WTC11 (cell line): ENCODE data around the gene CTDP1. TPM values are rescaled to one million over a fixed set of nuclear protein-coding genes. Genes with fewer than 3 reads are reported as not detected.

Experiments used
- ATAC-seq: fragments of 200-7000 bp; cut with Tn5 transposase; 2 replicates; pipeline ENCODE4 v1.10.0; 2021; ENCODE audit warnings: mild to moderate bottlenecking, moderate library complexity
- CTCF ChIA-PET: fragments of 300-600 bp; sonication (Branson Sonifier 250); formaldehyde crosslinking; loops from one replicate; lab custom pipeline; 2021; ENCODE audit warnings: antibody characterized with exemption; lab: Charles Lee
- POLR2A ChIA-PET: fragments of 350-600 bp; sonication (Branson Sonifier 250); formaldehyde crosslinking; loops from one replicate; lab custom pipeline; 2021; ENCODE audit warnings: antibody characterized with exemption; lab: Charles Lee
- DNase-seq: peaks from one replicate; pipeline ENCODE4 v3.0.0; 2021; ENCODE audit warnings: low spot score
- H3K27ac Mint-ChIP-seq: 2 replicates; pipeline ENCODE4 v1.8.0; 2021; ENCODE audit warnings: mixed read lengths
- H3K27me3 Mint-ChIP-seq: 2 replicates; pipeline ENCODE4 v1.8.0; 2021; ENCODE audit warnings: low read depth, mild to moderate bottlenecking, moderate library complexity, mixed read lengths
- H3K36me3 Mint-ChIP-seq: 2 replicates; pipeline ENCODE4 v1.8.0; 2021; ENCODE audit warnings: mixed read lengths
- H3K4me1 Mint-ChIP-seq: 2 replicates; pipeline ENCODE4 v1.8.0; 2022; ENCODE audit warnings: mixed read lengths
- H3K4me3 Mint-ChIP-seq: 2 replicates; pipeline ENCODE4 v1.8.0; 2021; ENCODE audit warnings: mild to moderate bottlenecking, moderate library complexity, mixed read lengths
- H3K9me3 Mint-ChIP-seq: 2 replicates; pipeline ENCODE4 v1.8.0; 2021; ENCODE audit warnings: mixed read lengths
- AR ChIP-seq: fragments of 250-450 bp; sonication (Bioruptor Pico); IDR thresholded peaks from 2 replicates; pipeline ENCODE4 v1.9.0; 2021; ENCODE audit warnings: mild to moderate bottlenecking
- ARID4B ChIP-seq: sonication (generic); formaldehyde crosslinking; IDR thresholded peaks from 2 replicates; pipeline ENCODE4 v1.8.0; 2023; ENCODE audit warnings: missing genetic modification reagents, mild to moderate bottlenecking, borderline replicate concordance
- ATF1 ChIP-seq: sonication (generic); formaldehyde crosslinking; IDR thresholded peaks from 2 replicates; pipeline ENCODE4 v1.8.1; 2023; ENCODE audit warnings: mild to moderate bottlenecking, moderate library complexity, missing genetic modification reagents
- ATF3 ChIP-seq: sonication (generic); formaldehyde crosslinking; conservative IDR thresholded peaks from 2 replicates; pipeline ENCODE4 v1.8.1; 2022; ENCODE audit warnings: mild to moderate bottlenecking, missing genetic modification reagents
- IRF1 ChIP-seq: sonication (generic); formaldehyde crosslinking; IDR thresholded peaks from 2 replicates; pipeline ENCODE4 v1.8.0; 2023; ENCODE audit warnings: missing genetic modification reagents
- MLX ChIP-seq: sonication (generic); formaldehyde crosslinking; IDR thresholded peaks from 2 replicates; pipeline ENCODE4 v1.8.1; 2023; ENCODE audit warnings: mild to moderate bottlenecking, missing genetic modification reagents, moderate library complexity
- MXD4 ChIP-seq: fragments of 250-450 bp; sonication (Bioruptor Pico); IDR thresholded peaks from 2 replicates; pipeline ENCODE4 v1.8.0; 2021; ENCODE audit warnings: mild to moderate bottlenecking, moderate library complexity, borderline replicate concordance
- NR1H2 ChIP-seq: sonication (generic); formaldehyde crosslinking; IDR thresholded peaks from 2 replicates; pipeline ENCODE4 v1.9.0; 2021; ENCODE audit warnings: mild to moderate bottlenecking, moderate library complexity, missing genetic modification reagents
- NR3C1 ChIP-seq: sonication (generic); formaldehyde crosslinking; conservative IDR thresholded peaks from 2 replicates; pipeline ENCODE4 v1.8.1; 2023; ENCODE audit warnings: low read depth, mild to moderate bottlenecking, missing genetic modification reagents
- PREB ChIP-seq: sonication (generic); formaldehyde crosslinking; IDR thresholded peaks from 2 replicates; pipeline ENCODE4 v1.8.1; 2022; ENCODE audit warnings: mild to moderate bottlenecking, missing genetic modification reagents, moderate library complexity, borderline replicate concordance
- TEAD1 ChIP-seq: sonication (generic); formaldehyde crosslinking; IDR thresholded peaks from 2 replicates; pipeline ENCODE4 v1.8.0; 2022; ENCODE audit warnings: mild to moderate bottlenecking, missing genetic modification reagents
- USF1 ChIP-seq: sonication (generic); formaldehyde crosslinking; IDR thresholded peaks from 2 replicates; pipeline ENCODE4 v1.8.0; 2022; ENCODE audit warnings: mild to moderate bottlenecking, missing genetic modification reagents
- ZMAT4 ChIP-seq: fragments of 250-450 bp; sonication (Bioruptor Pico); IDR thresholded peaks from 2 replicates; pipeline ENCODE4 v1.9.0; 2021; ENCODE audit warnings: mild to moderate bottlenecking
- ZNF219 ChIP-seq: sonication (generic); formaldehyde crosslinking; IDR thresholded peaks from 2 replicates; pipeline ENCODE4 v1.8.0; 2023; ENCODE audit warnings: missing genetic modification reagents, mild to moderate bottlenecking, borderline replicate concordance
- ZNF263 ChIP-seq: sonication (generic); formaldehyde crosslinking; IDR thresholded peaks from 2 replicates; pipeline ENCODE4 v1.8.1; 2022; ENCODE audit warnings: low read depth, mild to moderate bottlenecking, moderate library complexity, missing genetic modification reagents
- ZNF396 ChIP-seq: fragments of 250-450 bp; sonication (Bioruptor Pico); IDR thresholded peaks from 2 replicates; pipeline ENCODE4 v1.8.0; 2021; ENCODE audit warnings: mild to moderate bottlenecking, moderate library complexity, borderline replicate concordance
- ZNF416 ChIP-seq: fragments of 250-450 bp; sonication (Bioruptor Pico); IDR thresholded peaks from 2 replicates; pipeline ENCODE4 v1.9.0; 2021; ENCODE audit warnings: mild to moderate bottlenecking, inconsistent platforms
- total RNA-seq: library from RNA; stranded (reverse); gene quantifications from 3 replicates; pipeline ENCODE4 v1.2.3, GENCODE V29; 2021

CTDP1 gene
- total RNA-seq, 1 experiment from 2014 or later, result 39.7 TPM

- H3K36me3 Mint-ChIP-seq, result peaks cover 29% of the 10 kb centered on the region
- no peak for TF ChIP-seq ZNF219 (CRISPR knock-in tag)
- TF ChIP-seq ARID4B, result no peak
- TF ChIP-seq NR3C1, result no peak
- no peak for TF ChIP-seq ZNF263 (CRISPR knock-in tag)
- TF ChIP-seq AR, result no peak
- no peak for TF ChIP-seq ZMAT4 (CRISPR knock-in tag)
- no peak for TF ChIP-seq ATF1
- no peak for TF ChIP-seq ZNF416 (CRISPR knock-in tag)
- TF ChIP-seq, all 79 proteins: peak for 0
- peak overlapping the region; percentile 63; the same call in 1 of the 2 replicates for H3K27ac Mint-ChIP-seq
- H3K4me3 Mint-ChIP-seq, result no peak overlapping the region
- CTCF ChIA-PET, result no interaction called here
- no peaks in the 10 kb centered on the region for H3K9me3 Mint-ChIP-seq
- no peaks in the 10 kb centered on the region for H3K27me3 Mint-ChIP-seq
- ATAC-seq, result no peak
- DNase-seq, result no peak
- POLR2A ChIA-PET, result no interaction called here
- H3K4me1 Mint-ChIP-seq, result no peaks in the 10 kb centered on the region
Observed at GRCh38 chr18:79741362-79741700, 61.7 kb downstream of the CTDP1 start.

- Mint-ChIP-seq H3K9me3 (no peaks in the 10 kb centered on the region), H3K36me3 (peaks cover 27% of the 10 kb centered on the region), H3K27ac (peak overlapping the region; percentile 41; the same call in 1 of the 2 replicates), H3K27me3 (no peaks in the 10 kb centered on the region), H3K4me3 (no peak overlapping the region), H3K4me1 (no peaks in the 10 kb centered on the region)
- no peak for ATAC-seq
- TF ChIP-seq USF1 (CRISPR knock-in tag) (no peak), ZNF396 (CRISPR knock-in tag) (no peak), MXD4 (no peak), IRF1 (CRISPR knock-in tag) (no peak), PREB (CRISPR knock-in tag) (no peak), ATF3 (CRISPR knock-in tag) (no peak), TEAD1 (CRISPR knock-in tag) (no peak), MLX (CRISPR knock-in tag) (no peak), NR1H2 (CRISPR knock-in tag) (no peak)
- no peak for DNase-seq
- ChIA-PET POLR2A (no interaction called here), CTCF (no interaction called here)
Observed at GRCh38 chr18:79742076-79742475, 62.5 kb downstream of the CTDP1 start.
